Fibroblast of peridontal ligament (primary cell): ENCODE measurements around the gene TM7SF2.
A peak's percentile ranks its signal among the peaks of the same experiment; 100 is the strongest.
"Not testable (repeated sequence)": the region's sequence is repeated elsewhere in the genome, so short reads cannot be mapped to it uniquely, and the experiment has no call there.

Experiments
- DNase-seq: peaks from one replicate; pipeline ENCODE4 v3.0.0-alpha.2; 2010; ENCODE audit errors: extremely low read depth

Gene TM7SF2

GRCh38 chr11:65129649-65130441, 18.2 kb downstream of the TM7SF2 start:
- DNase-seq = no peak

- no peak for DNase-seq
These were observed 19.2 kb downstream of the TM7SF2 start for GRCh38 chr11:65130631-65131416.

GRCh38 chr11:65131417-65131776, 19.7 kb downstream of the TM7SF2 start:
- DNase-seq = no peak

GRCh38 chr11:65131895-65132237, 20.2 kb downstream of the TM7SF2 start:
- DNase-seq = no peak

- no peak for DNase-seq
These were observed 20.7 kb downstream of the TM7SF2 start for GRCh38 chr11:65132238-65132987.

- DNase-seq = no peak
These were observed 21.5 kb downstream of the TM7SF2 start for GRCh38 chr11:65132988-65133700.

- DNase-seq = peak; percentile 59
These were observed 22.1 kb downstream of the TM7SF2 start for GRCh38 chr11:65133724-65134123.

GRCh38 chr11:65134240-65134951, 22.7 kb downstream of the TM7SF2 start, which contains the start of gene SYVN1:
Gene SYVN1, minus strand, starts transcription at chr11:65134519. Its CDS starts 918 bp downstream, at chr11:65133601.
- DNase-seq = peak; percentile 84

- DNase-seq = peak; percentile 94
These were observed 23.4 kb downstream of the TM7SF2 start for GRCh38 chr11:65134952-65135632.

GRCh38 chr11:65135633-65136145, 24.0 kb downstream of the TM7SF2 start:
- DNase-seq = no peak

- DNase-seq = no peak
These were observed 24.9 kb downstream of the TM7SF2 start for GRCh38 chr11:65136515-65137096.

- no peak for DNase-seq
These were observed 30.3 kb downstream of the TM7SF2 start for GRCh38 chr11:65141896-65142494.

- no peak for DNase-seq
These were observed 35.8 kb downstream of the TM7SF2 start for GRCh38 chr11:65147352-65148075.

GRCh38 chr11:65148657-65149056, 37.0 kb downstream of the TM7SF2 start:
- DNase-seq = no peak

- DNase-seq = not testable (repeated sequence)
These were observed 38.4 kb downstream of the TM7SF2 start for GRCh38 chr11:65150131-65150508.

GRCh38 chr11:65150509-65151299, 39.0 kb downstream of the TM7SF2 start:
- peak; percentile 53 for DNase-seq

GRCh38 chr11:65151331-65151899, 39.7 kb downstream of the TM7SF2 start:
- no peak for DNase-seq

- DNase-seq = peak; percentile 16
These were observed 40.5 kb downstream of the TM7SF2 start for GRCh38 chr11:65152122-65152521.
